Ovary (tissue), 9 donors: Measurements from ENCODE around the gene PHLDB2. TPM values are rescaled to one million over a fixed set of nuclear protein-coding genes. Genes with fewer than 3 reads are reported as not detected.

Source experiments
- DNase-seq, 5 donors: peaks; one replicate each; pipeline ENCODE4 v3.0.0-alpha.2; 2019 to 2020
- H3K27ac ChIP-seq, 2 donors: fragments of 200-600 bp; one replicate each; pipeline versions ENCODE4 v1.5.1 to v1.8.0; 2019 to 2022
- H3K27me3 ChIP-seq: fragments of 200-600 bp; one replicate; pipeline ENCODE4 v1.8.0; 2022
- H3K36me3 ChIP-seq: fragments of 200-600 bp; sonication (generic); one replicate; pipeline ENCODE4 v1.5.1; 2019
- H3K4me1 ChIP-seq: one replicate; pipeline ENCODE4 v1.8.1; 2013; ENCODE audit warnings: mild to moderate bottlenecking, moderate library complexity; ENCODE audit not compliant: insufficient read depth
- H3K4me3 ChIP-seq: fragments of 200-600 bp; sonication (generic); one replicate; pipeline ENCODE4 v1.5.1; 2017
- H3K9me3 ChIP-seq, 2 donors: fragments of 200-600 bp in 1 of 2; sonication (generic) in 1 of 2; one replicate each; pipeline versions ENCODE4 v1.5.1 to v1.8.1; 2013 to 2019; ENCODE audit warnings: mild to moderate bottlenecking in 1 of 2, moderate library complexity in 1 of 2
- CTCF ChIP-seq, 3 donors: fragments of 450-650 bp in 2 of 3; fragments of 200-600 bp in 1 of 3; IDR thresholded peaks; one replicate each; pipeline versions ENCODE4 v1.5.1 to v1.8.0; 2016 to 2022; ENCODE audit warnings: antibody characterized with exemption in 3 of 3, mild to moderate bottlenecking in 1 of 3
- EP300 ChIP-seq: sonication (generic); formaldehyde crosslinking; IDR thresholded peaks from one replicate; pipeline ENCODE4 v1.6.1; 2017; ENCODE audit warnings: antibody characterized with exemption
- POLR2A ChIP-seq: fragments of 450-650 bp; IDR thresholded peaks from one replicate; pipeline ENCODE4 v1.6.1; 2017; ENCODE audit warnings: antibody characterized with exemption, mild to moderate bottlenecking, moderate library complexity
- WGBS, 3 donors: extraction: QIAGEN DNeasy Blood & Tissue Kit in 1 of 3; methylation state at CpG; one replicate each; pipeline versions ENCODE4 v1.1.5 to v1.1.7; 2013 to 2017; 5-methylcytosine and 5-hydroxymethylcytosine counted together
- intact Hi-C, 4 donors: fragments of 100-400 bp; cut with DNase I; formaldehyde crosslinking; loops; one replicate each; pipeline versions ENCODE4 v1.11.0 to v1.15.1; 2022 to 2023
- polyA plus RNA-seq, 2 donors: library from polyadenylated mRNA; stranded (reverse); fragments of 200-250 nt in 1 of 2; fragments of 350-450 nt in 1 of 2; fragmentation: Illumina TruSeq in 1 of 2; extraction: RNeasy Lipid Tissue Mini Kit (QIAGEN cat#74804) in 1 of 2; gene quantifications; one replicate each; pipeline ENCODE4 v1.2.3, GENCODE V29; 2013 to 2014
- total RNA-seq, 7 donors: library from RNA; depleted of rRNA in 2 of 7; stranded (reverse); fragments of >200 nt in 2 of 7; fragmentation: NEBNext Ultra II Directional in 3 of 7; extraction: Animal tissue kit (Norgen Biotek cat#: 25700) in 3 of 7; gene quantifications; one replicate each; pipeline versions ENCODE4 v1.1.0 to v1.2.4, GENCODE V29; 2016 to 2023
- donor health status: DM: no; HTN: no; CAD: no; lungs with moderate emphysema.
- donor health status: DM: no; HTN: no; CAD: no.
- donor health status: Bipolar disorder and iron deficiency.
- donor health status: DM: yes; HTN: yes; CAD: no.
- donor health status: DM: no; HTN: no; CAD: no.
- donor health status: DM: yes; HTN: yes; CAD: no.

The PHLDB2 gene
- total and polyA plus RNA-seq, 9 donors: 9.0 to 141 (median 19.3) TPM

GRCh38 chr3:111917300-111917699, 58.2 kb downstream of the PHLDB2 start:
- Histone ChIP-seq H3K9me3 (no peaks in the 10 kb centered on the region), H3K27ac (no peak overlapping the region), H3K36me3 (no peaks in the 10 kb centered on the region), H3K27me3 (no peaks in the 10 kb centered on the region), H3K4me3 (no peak overlapping the region), H3K4me1 (no peaks in the 10 kb centered on the region)
- no peak for TF ChIP-seq EP300
- TF ChIP-seq POLR2A: no peak
- TF ChIP-seq CTCF (IDR thresholded peaks at IDR 0.05): no peak
- WGBS, 3 donors: 88 to 93% (median 91%) methylated on average over 1 of the region's 1 CpG
- no peak for DNase-seq
- intact Hi-C loops: no loop called here

- TF ChIP-seq EP300 (no peak), POLR2A (no peak), CTCF (IDR thresholded peaks at IDR 0.05) (no peak)
- no peak overlapping the region for H3K4me3 ChIP-seq
- H3K9me3 ChIP-seq: no peaks in the 10 kb centered on the region
- no peaks in the 10 kb centered on the region for H3K36me3 ChIP-seq
- intact Hi-C loops: loop anchor here in 1 of 4 donors (10.0 kb wide), 1 partner anchor 55 kb away; no protein-coding TSS in a partner anchor
- no peaks in the 10 kb centered on the region for H3K27me3 ChIP-seq
- H3K4me1 ChIP-seq: no peaks in the 10 kb centered on the region
- WGBS, 3 donors: 81 to 89% (median 87%) methylated on average over 9 of the region's 9 CpGs
- no peak for DNase-seq
- H3K27ac ChIP-seq: no peak overlapping the region
These were observed 60.5 kb downstream of the PHLDB2 start for GRCh38 chr3:111919370-111920065.

- H3K9me3 ChIP-seq: no peaks in the 10 kb centered on the region
- TF ChIP-seq POLR2A (no peak), CTCF (IDR thresholded peaks at IDR 0.05) (no peak), EP300 (no peak)
- intact Hi-C loops: loop anchor here in 1 of 4 donors (10.0 kb wide), 1 partner anchor 56 kb away; no protein-coding TSS in a partner anchor
- H3K36me3 ChIP-seq: no peaks in the 10 kb centered on the region
- no peak for DNase-seq
- WGBS, 3 donors: 66 to 76% (median 70%) methylated on average over 1 of the region's 1 CpG
- H3K27ac ChIP-seq: no peak overlapping the region
- H3K4me3 ChIP-seq: no peak overlapping the region
- H3K4me1 ChIP-seq: no peaks in the 10 kb centered on the region
- H3K27me3 ChIP-seq: no peaks in the 10 kb centered on the region
These were observed 62.1 kb downstream of the PHLDB2 start for GRCh38 chr3:111921181-111921580.

GRCh38 chr3:111923095-111923771, 64.2 kb downstream of the PHLDB2 start:
- Histone ChIP-seq H3K27ac (no peak overlapping the region), H3K4me1 (no peaks in the 10 kb centered on the region), H3K27me3 (no peaks in the 10 kb centered on the region), H3K4me3 (no peak overlapping the region), H3K36me3 (no peaks in the 10 kb centered on the region), H3K9me3 (no peaks in the 10 kb centered on the region)
- TF ChIP-seq CTCF (IDR thresholded peaks at IDR 0.05) (no peak), POLR2A (no peak), EP300 (no peak)
- intact Hi-C loops: loop anchor here in 1 of 4 donors (10.0 kb wide), 1 partner anchor 58 kb away; no protein-coding TSS in a partner anchor
- WGBS, 3 donors: 37 to 69% (median 48%) methylated on average over 2 of the region's 2 CpGs
- DNase-seq: no peak
